Activated CD8-positive, alpha-beta memory T cell treated with anti-CD3 and anti-CD28 coated beads for 1 hour (primary cell): ENCODE measurements around the gene C7.
"Not testable (repeated sequence)": the region's sequence is repeated elsewhere in the genome, so short reads cannot be mapped to it uniquely, and the experiment has no call there.

Experiments
- DNase-seq, 2 donors: peaks; one replicate each; pipeline ENCODE4 v3.0.0-alpha.2; 2020; ENCODE audit warnings: low read depth in 1 of 2; ENCODE audit errors: extremely low read depth in 1 of 2

The C7 gene

DNA sequence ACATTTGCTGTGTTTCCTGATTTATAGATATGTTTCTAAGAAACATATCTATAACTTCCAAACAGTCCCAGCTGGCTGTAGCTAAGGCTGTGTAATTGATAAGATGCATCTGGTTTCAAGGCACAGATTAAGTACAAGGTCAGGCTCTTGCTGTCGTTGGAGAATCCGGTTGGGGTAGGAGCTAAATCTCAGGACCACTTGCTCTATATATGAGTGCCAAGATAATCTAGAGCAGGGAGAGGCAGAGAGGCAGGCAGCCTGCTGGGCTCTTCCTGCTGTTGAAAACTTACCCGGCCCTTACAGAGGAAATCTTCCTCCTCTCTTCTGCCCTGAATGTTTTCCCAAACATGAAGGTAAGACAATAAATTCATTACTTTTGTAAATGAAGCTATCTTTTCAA lies at the start of gene C7:
Gene C7, plus strand, starts transcription at position 234 of the 400 bp plus-strand sequence. Its CDS starts 114 bp downstream, at position 348.
- DNase-seq, result no peak

DNA sequence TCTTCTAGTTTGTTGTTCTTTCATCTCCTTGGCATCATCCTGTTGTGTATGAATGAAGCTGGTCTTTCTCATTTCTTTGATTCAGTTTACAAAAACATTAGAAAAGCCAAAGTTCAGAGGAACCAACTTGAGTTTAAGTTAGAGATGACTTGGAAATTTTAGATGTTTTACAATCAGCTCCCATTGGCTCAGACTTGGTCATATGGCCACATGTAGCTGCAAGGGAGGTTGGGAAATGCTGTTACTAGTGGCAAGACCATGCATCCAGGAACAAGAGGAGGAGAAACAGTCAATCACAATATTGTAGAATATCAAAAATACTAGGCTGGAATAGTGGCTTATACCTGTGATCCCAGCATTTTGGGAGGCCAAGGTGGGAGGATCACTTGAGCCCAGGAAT lies 48.6 kb upstream of the C7 start:
- no peak for DNase-seq

- not testable (repeated sequence) for DNase-seq
Observed at GRCh38 chr5:40865004-40865403, 44.3 kb upstream of the C7 start.

DNA sequence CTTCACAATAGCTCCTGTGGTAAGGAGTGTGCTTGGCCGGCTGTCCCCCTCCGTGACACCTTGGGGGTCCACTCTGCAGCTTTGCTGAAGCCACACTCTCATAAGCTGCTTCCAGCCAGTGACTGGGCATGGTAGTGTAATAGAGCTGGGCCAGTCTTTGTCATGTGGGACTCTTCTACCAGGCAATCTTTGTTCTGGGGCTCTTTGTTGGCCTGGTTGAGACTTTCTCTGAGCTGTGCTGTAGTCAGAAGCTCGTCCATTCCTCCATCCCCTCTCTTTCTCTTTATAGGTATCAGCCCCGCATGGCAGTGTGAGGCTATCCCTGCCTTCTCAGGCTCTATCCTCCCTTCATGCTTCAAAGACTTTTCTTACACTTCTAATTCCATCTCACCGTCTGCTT lies 42.5 kb upstream of the C7 start:
- DNase-seq, result no peak

DNA sequence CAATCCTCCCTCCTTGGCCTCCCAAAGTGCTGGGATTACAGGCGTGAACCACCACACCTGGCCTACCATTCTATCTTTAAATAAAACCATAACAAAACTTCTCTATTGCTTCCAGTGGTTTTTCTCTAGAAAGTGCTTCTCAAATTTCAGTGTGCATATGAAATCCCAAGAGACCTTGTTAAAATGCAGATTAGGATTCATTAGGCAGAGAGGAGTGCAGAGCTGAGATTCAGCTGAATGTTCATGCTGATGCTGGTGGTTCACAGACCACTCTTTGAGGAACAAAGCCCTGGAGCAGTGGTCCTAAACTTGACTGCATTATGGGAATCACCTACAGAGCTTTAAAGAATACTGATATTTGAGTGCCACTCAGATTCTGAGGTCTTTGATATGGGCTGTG lies 39.9 kb upstream of the C7 start:
- no peak for DNase-seq

DNA sequence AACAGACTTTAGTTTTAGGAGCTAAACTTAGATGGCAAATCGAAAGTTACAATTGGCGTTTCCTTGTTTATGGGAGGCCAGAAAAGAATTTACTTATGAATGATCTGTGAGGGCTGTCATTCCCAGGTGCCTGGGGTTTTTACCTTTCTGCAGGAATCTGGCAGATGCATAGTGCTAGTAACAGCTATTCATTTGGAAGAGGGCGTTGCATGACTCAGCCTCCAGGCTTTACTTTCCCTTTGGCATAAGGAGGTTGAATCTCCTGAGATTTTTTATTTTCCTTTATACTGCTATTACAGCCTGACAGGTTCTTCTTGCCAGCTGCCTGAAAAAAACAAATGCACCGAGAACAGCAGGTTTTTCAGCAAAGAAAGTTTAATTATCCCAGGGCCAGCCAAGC lies 38.1 kb upstream of the C7 start:
- DNase-seq, result no peak

GRCh38 chr5:40872253-40872652 lies 37.0 kb upstream of the C7 start:
- not testable (repeated sequence) for DNase-seq

DNA sequence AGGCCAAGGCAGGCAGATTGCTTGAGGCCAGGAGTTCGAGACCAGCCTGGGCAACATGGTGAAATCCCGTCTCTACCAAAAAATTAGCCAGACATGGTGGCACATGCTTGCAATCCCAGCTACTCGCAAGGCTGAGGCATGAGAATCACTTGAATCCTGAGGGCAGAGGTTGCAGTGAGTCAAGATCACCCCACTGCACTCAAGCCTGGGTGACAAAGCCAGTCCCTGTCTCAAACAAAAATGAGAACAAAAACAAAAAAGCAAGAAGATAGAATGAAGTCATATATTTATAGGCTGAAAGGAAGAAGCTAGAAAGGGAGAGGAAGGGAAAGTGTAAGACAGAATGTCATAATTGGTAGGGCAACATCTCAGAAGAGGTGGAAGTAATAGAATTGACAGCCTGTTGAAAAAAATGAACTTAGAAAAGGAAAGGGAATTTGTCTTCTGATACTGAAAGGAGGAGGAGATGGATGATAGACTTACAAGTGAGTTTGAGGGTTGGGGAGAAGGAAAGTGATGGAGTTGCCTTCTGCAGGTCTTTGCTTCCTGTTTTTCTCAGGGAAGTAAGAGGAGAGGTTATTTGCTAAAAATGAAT lies 35.9 kb upstream of the C7 start:
- DNase-seq, result no peak

DNA sequence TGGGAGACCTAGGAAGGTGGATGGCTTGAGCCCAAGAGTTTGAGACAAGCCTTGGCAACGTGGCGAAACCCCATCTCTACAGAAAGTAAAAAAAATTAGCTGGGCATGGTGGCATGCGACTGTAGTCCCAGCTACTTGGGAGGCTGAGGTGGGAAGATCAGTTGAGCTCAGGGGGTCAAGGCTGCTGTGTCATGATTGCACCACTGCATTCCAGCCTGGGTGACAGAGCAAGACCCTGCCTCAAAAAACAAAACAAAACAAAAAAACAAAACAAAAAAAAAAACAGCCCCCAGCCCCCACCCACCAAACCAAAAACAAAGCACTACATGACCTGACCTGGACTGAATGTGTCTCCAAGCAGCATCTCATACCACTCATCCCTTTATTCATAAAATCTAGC lies 33.3 kb upstream of the C7 start:
- DNase-seq, result no peak

GRCh38 chr5:40877371-40877988 lies 31.8 kb upstream of the C7 start:
- DNase-seq, result no peak

DNA sequence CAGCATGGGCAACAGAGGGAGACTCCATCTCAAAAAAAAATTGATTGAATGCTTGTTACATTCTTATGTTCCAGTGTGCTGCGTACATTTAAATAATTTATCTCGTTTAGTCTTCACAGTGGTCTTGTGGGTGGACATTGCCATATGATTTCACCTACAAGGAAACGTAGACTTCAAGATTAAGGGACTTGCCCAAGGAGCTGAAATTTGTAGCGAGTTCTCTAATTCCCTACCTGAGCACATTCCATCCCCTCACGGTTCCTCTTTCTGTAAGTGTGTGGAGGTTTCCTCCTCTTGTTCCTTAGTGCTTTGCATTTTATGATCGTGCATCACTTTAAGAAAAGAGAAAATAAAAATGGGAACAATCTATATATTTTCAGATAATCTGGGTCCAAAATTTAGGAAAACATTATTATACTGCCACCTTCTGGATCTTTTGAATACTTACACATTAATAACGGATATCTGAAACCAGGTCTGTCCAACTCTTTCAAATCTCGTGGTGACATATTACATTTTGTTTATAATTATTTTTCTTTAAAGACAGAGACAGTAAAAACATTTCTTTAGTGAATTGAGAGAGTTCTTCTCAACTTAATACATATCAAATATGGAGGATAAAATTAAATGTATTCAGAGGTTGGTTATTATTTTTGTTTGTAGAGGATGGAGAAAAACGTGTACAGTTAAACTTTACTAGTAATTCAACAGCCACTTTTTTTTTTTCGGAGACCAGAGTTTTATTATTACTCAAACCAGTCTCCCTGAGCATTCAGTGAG lies 29.9 kb upstream of the C7 start:
- no peak for DNase-seq

DNA sequence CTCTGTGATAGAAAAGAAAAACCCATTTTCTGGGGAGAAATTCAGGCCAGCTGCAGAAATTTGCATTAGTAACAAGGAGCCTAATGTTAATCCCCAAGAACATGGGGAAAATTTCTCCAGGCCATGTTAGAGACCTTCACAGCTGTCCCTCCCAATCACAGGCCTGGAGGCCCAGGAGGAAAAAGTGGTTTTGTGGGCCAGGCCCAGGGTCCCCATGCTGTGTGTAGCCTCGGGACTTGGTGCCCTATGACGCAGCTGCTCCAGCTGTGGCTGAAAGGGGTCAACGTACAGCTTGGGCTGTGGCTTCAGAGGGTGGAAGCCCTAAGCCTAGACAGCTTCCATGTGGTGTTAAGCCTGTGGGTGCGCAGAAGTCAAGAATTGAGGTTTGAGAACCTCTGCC lies 27.0 kb upstream of the C7 start:
- no peak for DNase-seq

DNA sequence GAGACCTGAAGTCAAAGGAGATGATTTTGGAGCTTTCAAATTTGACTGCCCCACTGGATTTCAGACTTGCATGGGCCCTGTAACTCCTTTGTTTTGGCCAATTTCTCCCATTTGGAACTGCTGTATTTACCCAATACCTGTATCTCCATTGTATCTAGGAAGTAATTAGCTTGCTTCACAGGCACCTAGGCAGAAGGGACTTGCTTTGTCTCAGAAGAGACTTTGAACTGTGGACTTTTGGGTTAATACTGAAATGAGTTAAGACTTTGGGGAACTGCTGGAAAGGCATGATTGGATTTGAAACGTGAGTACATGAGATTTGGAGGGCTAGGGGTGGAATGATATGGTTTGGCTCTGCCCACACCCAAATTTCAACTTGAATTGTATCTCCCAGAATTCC lies 26.2 kb upstream of the C7 start:
- DNase-seq, result not testable (repeated sequence)

DNA sequence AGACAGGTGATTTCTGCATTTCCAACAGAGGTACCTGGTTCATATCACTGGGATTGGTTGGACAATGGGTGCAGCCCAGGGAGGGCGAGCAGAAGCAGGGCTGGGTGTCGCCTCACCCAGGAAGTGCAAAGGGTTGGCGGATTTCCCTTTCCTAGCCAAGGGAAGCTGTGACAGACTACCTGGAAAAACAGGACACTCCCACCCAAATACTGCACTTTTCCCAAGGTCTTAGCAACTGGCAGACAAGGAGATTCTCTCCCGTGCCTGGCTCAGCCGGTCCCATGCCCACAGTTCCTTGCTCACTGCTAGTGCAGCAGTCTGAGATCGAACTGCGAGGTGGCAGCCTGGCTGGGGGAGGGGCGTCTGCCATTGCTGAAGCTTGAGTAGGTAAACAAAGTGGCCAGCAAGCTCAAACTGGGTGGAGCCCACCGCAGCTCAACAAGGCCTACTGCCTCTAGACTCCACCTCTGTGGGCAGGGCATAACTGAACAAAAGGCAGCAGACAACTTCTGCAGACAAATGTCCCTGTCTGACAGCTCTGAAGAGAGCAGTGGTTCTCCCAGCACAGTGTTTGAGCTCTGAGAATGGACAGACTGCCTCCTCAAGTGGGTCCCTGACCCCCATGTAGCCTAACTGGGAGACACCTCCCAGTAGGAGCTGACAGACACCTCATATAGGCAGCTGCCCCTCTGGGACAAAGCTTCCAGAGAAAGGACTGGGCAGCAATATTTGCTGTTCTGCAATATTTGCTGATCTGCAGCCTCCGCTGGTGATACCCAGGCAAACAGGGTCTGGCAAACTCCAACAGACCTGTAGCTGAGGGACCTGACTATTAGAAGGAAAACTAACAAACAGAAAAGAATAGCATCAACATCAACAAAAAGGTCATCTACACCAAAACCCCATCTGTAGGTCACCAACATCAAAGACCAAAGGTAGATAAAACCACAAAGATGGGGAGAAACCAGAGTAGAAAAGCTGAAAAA lies 13.6 kb upstream of the C7 start:
- not testable (repeated sequence) for DNase-seq

DNA sequence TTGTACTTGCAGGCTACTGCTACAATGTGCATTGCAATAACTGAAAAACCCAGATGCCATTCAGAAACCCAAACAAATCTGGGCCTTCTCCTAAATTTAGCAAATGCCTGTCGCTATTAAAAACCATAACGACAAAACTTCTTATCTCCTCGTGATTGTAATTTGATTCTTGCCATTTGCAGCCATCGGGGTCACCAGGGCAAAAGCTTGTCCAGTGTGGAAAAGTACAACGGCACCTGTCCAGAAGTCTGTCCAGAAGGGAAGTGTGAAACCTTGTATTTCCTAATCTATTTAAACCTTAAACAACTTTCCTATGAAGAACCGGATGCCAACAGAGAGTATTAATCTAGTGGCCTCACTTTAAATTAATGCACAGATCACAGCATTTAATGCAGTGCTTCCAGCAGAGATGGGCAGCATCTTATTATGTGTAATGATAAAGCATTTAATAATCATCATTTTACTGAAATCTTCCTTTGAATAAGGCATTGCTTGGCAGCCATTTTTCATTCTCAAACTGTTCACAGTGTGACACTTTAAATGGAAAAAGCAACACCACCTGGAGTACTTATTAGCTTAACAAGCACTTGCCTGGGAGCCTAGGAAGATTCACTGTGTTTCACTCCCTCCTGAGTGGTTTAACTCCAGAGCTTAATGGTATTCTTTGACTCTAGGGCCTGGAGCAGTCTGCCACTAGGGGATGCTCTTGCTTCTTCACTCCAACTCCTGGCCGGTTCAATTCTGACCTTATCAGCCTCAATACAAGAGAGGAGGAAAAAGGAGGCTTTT lies 4.9 kb upstream of the C7 start:
- no peak for DNase-seq

DNA sequence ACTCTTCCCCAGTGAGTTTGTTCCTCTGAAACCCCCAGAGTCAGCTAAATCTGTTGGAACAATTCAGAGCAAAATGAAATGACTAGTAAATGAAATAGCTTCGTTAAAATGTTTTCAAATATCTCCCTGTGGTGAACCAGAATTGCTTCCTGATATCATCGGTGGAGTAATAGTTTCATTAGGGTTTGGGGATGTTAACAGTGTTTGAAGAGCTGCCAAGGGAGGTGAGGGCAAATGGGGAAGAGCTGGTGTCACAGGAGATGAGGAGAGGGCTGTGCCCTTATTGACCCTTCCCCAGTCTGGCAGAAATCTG lies 4.3 kb upstream of the C7 start:
- DNase-seq, result no peak

GRCh38 chr5:40906351-40906751 lies 2.9 kb upstream of the C7 start:
- DNase-seq, result no peak

DNA sequence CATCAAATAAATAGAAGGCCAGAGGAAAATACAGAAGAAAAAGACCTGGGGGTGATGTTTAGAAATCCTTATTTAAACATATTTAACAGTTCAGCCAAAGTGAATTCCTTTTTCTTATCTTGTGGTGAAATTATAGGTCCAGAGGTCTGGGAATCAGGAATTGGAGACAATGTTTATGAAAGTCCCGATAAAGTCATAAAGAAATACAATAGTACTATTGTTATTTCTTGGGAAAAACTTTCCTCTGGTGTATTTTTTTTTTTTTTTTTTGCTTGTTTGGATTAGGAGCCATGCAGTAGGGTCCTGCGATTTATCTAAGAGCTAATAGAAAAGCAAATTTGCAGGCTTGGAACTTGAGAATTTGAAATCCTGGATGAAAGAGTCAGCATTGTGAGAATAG lies 426 bp downstream of the C7 start:
- no peak for DNase-seq

- no peak for DNase-seq
Observed at GRCh38 chr5:40911266-40911665, 2.0 kb downstream of the C7 start.

DNA sequence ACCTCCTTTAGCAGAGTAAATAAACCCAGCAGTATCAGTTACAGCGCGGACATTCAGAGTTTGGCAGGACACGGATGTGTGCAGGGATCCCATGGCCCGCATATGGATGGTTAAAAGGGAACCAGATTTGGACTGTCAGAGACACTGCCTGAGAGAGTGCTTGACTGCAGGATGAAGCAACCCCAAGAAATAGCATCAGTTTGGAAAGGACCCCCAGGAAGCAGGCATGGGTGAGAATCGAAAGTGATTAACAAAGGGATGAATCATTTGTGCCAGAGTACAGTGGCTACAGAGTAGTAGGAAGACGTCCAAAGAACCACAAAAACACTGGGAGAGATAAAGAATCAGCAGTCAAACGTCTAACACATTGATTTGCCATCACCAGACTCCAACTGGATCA lies 5.5 kb downstream of the C7 start:
- no peak for DNase-seq
